ENCODE measurements around the gene SPTSSB.
A peak's percentile ranks its signal among the peaks of the same experiment; 100 is the strongest.

The SPTSSB gene

GRCh38 chr3:161389445-161390035 is 18.2 kb upstream of the SPTSSB start:
- Histone ChIP-seq H3K9me3 (ENCODE audit: control insufficient read depth, insufficient read depth, low read length) (no peaks in the 10 kb centered on the region), H3K27me3 (ENCODE audit: control insufficient read depth, insufficient read depth, low read length) (no peaks in the 10 kb centered on the region), H3K36me3 (ENCODE audit: control insufficient read depth, insufficient read depth, low read length) (no peaks in the 10 kb centered on the region), H3K4me3 (ENCODE audit: low read depth, low read length) (no peak overlapping the region), H3K9ac (ENCODE audit: low read depth, low read length) (no peak overlapping the region), H3K4me1 (ENCODE audit: control insufficient read depth, insufficient read depth, low read length) (no peaks in the 10 kb centered on the region)

GRCh38 chr3:161388855-161389254 is 17.5 kb upstream of the SPTSSB start:
- Histone ChIP-seq H3K4me1 (ENCODE audit: control insufficient read depth, insufficient read depth, low read length) (no peaks in the 10 kb centered on the region), H3K27me3 (ENCODE audit: control insufficient read depth, insufficient read depth, low read length) (no peaks in the 10 kb centered on the region), H3K36me3 (ENCODE audit: control insufficient read depth, insufficient read depth, low read length) (no peaks in the 10 kb centered on the region), H3K4me3 (ENCODE audit: low read depth, low read length) (no peak overlapping the region), H3K9me3 (ENCODE audit: control insufficient read depth, insufficient read depth, low read length) (no peaks in the 10 kb centered on the region), H3K9ac (ENCODE audit: low read depth, low read length) (no peak overlapping the region)

GRCh38 chr3:161386991-161387770 is 15.9 kb upstream of the SPTSSB start:
- Histone ChIP-seq H3K36me3 (ENCODE audit: control insufficient read depth, insufficient read depth, low read length) (no peaks in the 10 kb centered on the region), H3K27me3 (ENCODE audit: control insufficient read depth, insufficient read depth, low read length) (no peaks in the 10 kb centered on the region), H3K9ac (ENCODE audit: low read depth, low read length) (no peak overlapping the region), H3K4me1 (ENCODE audit: control insufficient read depth, insufficient read depth, low read length) (no peaks in the 10 kb centered on the region), H3K9me3 (ENCODE audit: control insufficient read depth, insufficient read depth, low read length) (no peaks in the 10 kb centered on the region), H3K4me3 (ENCODE audit: low read depth, low read length) (no peak overlapping the region)

GRCh38 chr3:161372321-161373260 is 1.3 kb upstream of the SPTSSB start:
- Histone ChIP-seq H3K36me3 (ENCODE audit: control insufficient read depth, insufficient read depth, low read length) (no peaks in the 10 kb centered on the region), H3K9ac (ENCODE audit: low read depth, low read length) (peak overlapping the region; percentile 58), H3K4me3 (ENCODE audit: low read depth, low read length) (peak overlapping the region; percentile 61), H3K9me3 (ENCODE audit: control insufficient read depth, insufficient read depth, low read length) (no peaks in the 10 kb centered on the region), H3K4me1 (ENCODE audit: control insufficient read depth, insufficient read depth, low read length) (no peaks in the 10 kb centered on the region), H3K27me3 (ENCODE audit: control insufficient read depth, insufficient read depth, low read length) (peaks cover 15% of the 10 kb centered on the region)

- H3K9ac ChIP-seq (ENCODE audit: low read depth, low read length), result no peak overlapping the region
- H3K27me3 ChIP-seq (ENCODE audit: control insufficient read depth, insufficient read depth, low read length), result peaks cover 15% of the 10 kb centered on the region
- no peak overlapping the region for H3K4me3 ChIP-seq (ENCODE audit: low read depth, low read length)
- H3K4me1 ChIP-seq (ENCODE audit: control insufficient read depth, insufficient read depth, low read length), result peaks cover 16% of the 10 kb centered on the region
- H3K9me3 ChIP-seq (ENCODE audit: control insufficient read depth, insufficient read depth, low read length), result no peaks in the 10 kb centered on the region
- no peaks in the 10 kb centered on the region for H3K36me3 ChIP-seq (ENCODE audit: control insufficient read depth, insufficient read depth, low read length)
Measured at GRCh38 chr3:161369531-161369930, 1.8 kb downstream of the SPTSSB start.

- H3K4me3 ChIP-seq (ENCODE audit: low read depth, low read length), result no peak overlapping the region
- peaks cover 16% of the 10 kb centered on the region for H3K4me1 ChIP-seq (ENCODE audit: control insufficient read depth, insufficient read depth, low read length)
- H3K36me3 ChIP-seq (ENCODE audit: control insufficient read depth, insufficient read depth, low read length), result no peaks in the 10 kb centered on the region
- no peaks in the 10 kb centered on the region for H3K9me3 ChIP-seq (ENCODE audit: control insufficient read depth, insufficient read depth, low read length)
- no peak overlapping the region for H3K9ac ChIP-seq (ENCODE audit: low read depth, low read length)
- H3K27me3 ChIP-seq (ENCODE audit: control insufficient read depth, insufficient read depth, low read length), result no peaks in the 10 kb centered on the region
Measured at GRCh38 chr3:161366094-161366493, 5.2 kb downstream of the SPTSSB start.

GRCh38 chr3:161358488-161358887 is 12.8 kb downstream of the SPTSSB start:
- Histone ChIP-seq H3K9me3 (ENCODE audit: control insufficient read depth, insufficient read depth, low read length) (no peaks in the 10 kb centered on the region), H3K36me3 (ENCODE audit: control insufficient read depth, insufficient read depth, low read length) (no peaks in the 10 kb centered on the region), H3K4me3 (ENCODE audit: low read depth, low read length) (no peak overlapping the region), H3K27me3 (ENCODE audit: control insufficient read depth, insufficient read depth, low read length) (no peaks in the 10 kb centered on the region), H3K4me1 (ENCODE audit: control insufficient read depth, insufficient read depth, low read length) (no peaks in the 10 kb centered on the region), H3K9ac (ENCODE audit: low read depth, low read length) (no peak overlapping the region)

GRCh38 chr3:161356287-161356686 is 15.0 kb downstream of the SPTSSB start:
- Histone ChIP-seq H3K4me3 (ENCODE audit: low read depth, low read length) (no peak overlapping the region), H3K36me3 (ENCODE audit: control insufficient read depth, insufficient read depth, low read length) (no peaks in the 10 kb centered on the region), H3K4me1 (ENCODE audit: control insufficient read depth, insufficient read depth, low read length) (no peaks in the 10 kb centered on the region), H3K9ac (ENCODE audit: low read depth, low read length) (no peak overlapping the region), H3K9me3 (ENCODE audit: control insufficient read depth, insufficient read depth, low read length) (no peaks in the 10 kb centered on the region), H3K27me3 (ENCODE audit: control insufficient read depth, insufficient read depth, low read length) (no peaks in the 10 kb centered on the region)

GRCh38 chr3:161355508-161355907 is 15.8 kb downstream of the SPTSSB start:
- Histone ChIP-seq H3K9ac (ENCODE audit: low read depth, low read length) (no peak overlapping the region), H3K27me3 (ENCODE audit: control insufficient read depth, insufficient read depth, low read length) (no peaks in the 10 kb centered on the region), H3K4me3 (ENCODE audit: low read depth, low read length) (no peak overlapping the region), H3K9me3 (ENCODE audit: control insufficient read depth, insufficient read depth, low read length) (no peaks in the 10 kb centered on the region), H3K4me1 (ENCODE audit: control insufficient read depth, insufficient read depth, low read length) (no peaks in the 10 kb centered on the region), H3K36me3 (ENCODE audit: control insufficient read depth, insufficient read depth, low read length) (no peaks in the 10 kb centered on the region)

- Histone ChIP-seq H3K4me3 (ENCODE audit: low read depth, low read length) (no peak overlapping the region), H3K4me1 (ENCODE audit: control insufficient read depth, insufficient read depth, low read length) (no peaks in the 10 kb centered on the region), H3K27me3 (ENCODE audit: control insufficient read depth, insufficient read depth, low read length) (no peaks in the 10 kb centered on the region), H3K9me3 (ENCODE audit: control insufficient read depth, insufficient read depth, low read length) (no peaks in the 10 kb centered on the region), H3K36me3 (ENCODE audit: control insufficient read depth, insufficient read depth, low read length) (no peaks in the 10 kb centered on the region), H3K9ac (ENCODE audit: low read depth, low read length) (no peak overlapping the region)
Measured at GRCh38 chr3:161354554-161354953, 16.8 kb downstream of the SPTSSB start.

GRCh38 chr3:161351330-161351729 is 20.0 kb downstream of the SPTSSB start:
- no peaks in the 10 kb centered on the region for H3K36me3 ChIP-seq (ENCODE audit: control insufficient read depth, insufficient read depth, low read length)
- H3K9ac ChIP-seq (ENCODE audit: low read depth, low read length), result no peak overlapping the region
- H3K4me1 ChIP-seq (ENCODE audit: control insufficient read depth, insufficient read depth, low read length), result no peaks in the 10 kb centered on the region
- H3K9me3 ChIP-seq (ENCODE audit: control insufficient read depth, insufficient read depth, low read length), result no peaks in the 10 kb centered on the region
- H3K4me3 ChIP-seq (ENCODE audit: low read depth, low read length), result no peak overlapping the region
- no peaks in the 10 kb centered on the region for H3K27me3 ChIP-seq (ENCODE audit: control insufficient read depth, insufficient read depth, low read length)
